Choroid plexus epithelial cell (primary cell): ENCODE results near the gene RCAN2.
"Not testable (repeated sequence)": the region's sequence is repeated elsewhere in the genome, so short reads cannot be mapped to it uniquely, and the experiment has no call there.

Experiments
- DNase-seq: peaks from one replicate; pipeline ENCODE4 v3.0.0-alpha.2; 2010; ENCODE audit warnings: low read depth
- H3K4me3 ChIP-seq: 2 replicates; pipeline ENCODE4 v1.5.1; 2011; ENCODE audit warnings: low read depth, mild to moderate bottlenecking, control low read depth, low read length, moderate library complexity
- TF ChIP-seq, protein P1 (sequence below): conservative IDR thresholded peaks from 2 replicates; pipeline ENCODE4 v1.5.1; 2011; ENCODE audit warnings: low read depth, mild to moderate bottlenecking, control low read depth, inconsistent platforms, low read length, moderate library complexity

RCAN2 gene

DNA sequence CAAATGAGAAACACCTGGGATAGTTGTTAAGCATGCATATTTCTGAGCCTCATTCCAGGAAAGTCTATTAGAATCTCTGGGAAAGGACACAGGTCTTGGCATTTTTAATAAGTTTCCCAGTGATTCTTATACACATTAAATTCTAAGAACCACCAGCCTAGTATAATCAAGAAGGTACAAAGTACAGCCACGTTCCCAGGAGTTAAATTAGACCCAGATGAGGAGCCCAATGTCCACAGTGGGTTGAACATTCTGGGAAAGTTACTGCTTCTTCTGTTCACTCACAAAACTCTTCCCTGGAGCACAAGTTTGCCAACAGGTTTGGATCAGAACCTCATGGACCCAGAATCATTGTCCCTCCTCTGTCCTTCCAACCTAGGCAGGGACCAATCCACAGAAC is 90.4 kb downstream of the RCAN2 start:
- TF ChIP-seq, protein P1, sequence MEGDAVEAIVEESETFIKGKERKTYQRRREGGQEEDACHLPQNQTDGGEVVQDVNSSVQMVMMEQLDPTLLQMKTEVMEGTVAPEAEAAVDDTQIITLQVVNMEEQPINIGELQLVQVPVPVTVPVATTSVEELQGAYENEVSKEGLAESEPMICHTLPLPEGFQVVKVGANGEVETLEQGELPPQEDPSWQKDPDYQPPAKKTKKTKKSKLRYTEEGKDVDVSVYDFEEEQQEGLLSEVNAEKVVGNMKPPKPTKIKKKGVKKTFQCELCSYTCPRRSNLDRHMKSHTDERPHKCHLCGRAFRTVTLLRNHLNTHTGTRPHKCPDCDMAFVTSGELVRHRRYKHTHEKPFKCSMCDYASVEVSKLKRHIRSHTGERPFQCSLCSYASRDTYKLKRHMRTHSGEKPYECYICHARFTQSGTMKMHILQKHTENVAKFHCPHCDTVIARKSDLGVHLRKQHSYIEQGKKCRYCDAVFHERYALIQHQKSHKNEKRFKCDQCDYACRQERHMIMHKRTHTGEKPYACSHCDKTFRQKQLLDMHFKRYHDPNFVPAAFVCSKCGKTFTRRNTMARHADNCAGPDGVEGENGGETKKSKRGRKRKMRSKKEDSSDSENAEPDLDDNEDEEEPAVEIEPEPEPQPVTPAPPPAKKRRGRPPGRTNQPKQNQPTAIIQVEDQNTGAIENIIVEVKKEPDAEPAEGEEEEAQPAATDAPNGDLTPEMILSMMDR = no peak
- no peak overlapping the region for H3K4me3 ChIP-seq
- DNase-seq = no peak

DNA sequence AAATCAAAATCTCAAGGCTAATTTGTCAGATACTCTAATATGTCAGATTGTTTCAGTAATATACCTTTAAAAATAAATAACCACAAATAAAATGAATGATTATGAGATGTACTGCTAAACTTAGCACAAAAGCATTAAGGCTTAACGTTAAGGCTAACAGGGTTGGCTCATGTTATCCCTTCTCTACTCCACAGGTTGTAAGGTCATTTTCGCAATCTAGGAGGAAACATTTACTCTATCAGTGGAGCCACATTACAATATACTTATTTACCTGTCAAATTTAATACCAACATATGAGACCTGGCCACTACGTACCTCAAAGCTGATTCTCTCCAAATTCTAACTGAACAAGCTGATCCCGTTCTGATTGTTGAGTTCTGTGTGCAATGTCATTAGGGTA is 95.7 kb downstream of the RCAN2 start:
- H3K4me3 ChIP-seq = no peak overlapping the region
- no peak for DNase-seq
- TF ChIP-seq, protein P1 = no peak

DNA sequence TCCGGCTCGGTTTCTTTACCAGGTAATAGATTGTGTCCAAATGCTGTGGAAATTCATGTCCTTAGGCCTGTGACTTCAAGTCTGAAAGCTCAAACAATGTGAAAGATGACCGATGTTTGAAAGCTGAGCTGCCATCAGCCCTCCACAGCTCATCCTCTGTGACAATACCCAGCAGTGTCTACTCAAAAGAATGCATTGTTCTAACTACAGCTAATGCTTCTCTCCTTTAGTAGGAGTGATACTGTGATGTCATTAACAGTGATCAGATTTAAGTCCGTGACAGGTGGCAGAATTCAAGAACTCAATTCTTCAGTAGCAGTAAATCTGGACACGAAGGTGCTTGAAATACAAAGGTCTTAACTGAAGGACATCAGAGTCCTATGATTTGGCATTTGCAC is 97.3 kb downstream of the RCAN2 start:
- no peak for DNase-seq
- TF ChIP-seq, protein P1 = no peak
- H3K4me3 ChIP-seq = no peak overlapping the region

DNA sequence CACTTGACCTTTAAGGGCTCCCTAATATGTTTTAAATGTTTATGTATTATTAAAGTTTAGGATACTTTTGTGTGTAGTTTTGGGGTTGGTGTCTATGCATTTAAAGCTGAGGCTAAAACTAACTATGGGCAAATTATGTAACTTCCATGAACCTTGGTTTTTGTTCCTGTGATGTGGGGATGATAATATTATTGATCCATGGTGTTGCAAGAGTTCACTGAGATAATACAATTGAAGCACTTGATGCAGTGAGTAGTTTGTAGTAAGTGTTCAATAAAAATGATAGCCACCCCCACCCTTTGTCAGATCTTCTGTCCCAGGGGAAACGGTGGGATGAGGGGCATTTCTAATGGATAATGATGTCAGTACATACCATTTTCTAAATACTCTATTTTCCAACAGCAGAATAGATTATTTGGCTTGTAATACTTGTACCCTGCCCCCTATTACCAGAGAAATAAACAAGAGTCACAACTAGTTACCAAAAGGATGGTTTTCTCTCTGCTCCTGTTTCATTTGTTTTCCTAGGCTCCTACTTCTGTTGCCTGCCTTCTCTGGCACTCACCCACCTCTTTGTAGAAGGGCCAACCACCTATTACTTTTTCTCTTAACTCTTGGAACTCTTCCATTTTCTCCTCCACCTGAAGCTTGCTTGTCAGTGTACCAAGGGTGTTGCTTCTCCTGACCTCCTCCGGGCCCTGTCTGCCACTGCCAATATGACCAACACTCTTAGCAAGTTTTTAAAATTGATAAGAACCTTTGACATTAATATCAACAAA is 97.9 kb downstream of the RCAN2 start:
- no peak overlapping the region for H3K4me3 ChIP-seq
- TF ChIP-seq, protein P1 = no peak
- DNase-seq = no peak

DNA sequence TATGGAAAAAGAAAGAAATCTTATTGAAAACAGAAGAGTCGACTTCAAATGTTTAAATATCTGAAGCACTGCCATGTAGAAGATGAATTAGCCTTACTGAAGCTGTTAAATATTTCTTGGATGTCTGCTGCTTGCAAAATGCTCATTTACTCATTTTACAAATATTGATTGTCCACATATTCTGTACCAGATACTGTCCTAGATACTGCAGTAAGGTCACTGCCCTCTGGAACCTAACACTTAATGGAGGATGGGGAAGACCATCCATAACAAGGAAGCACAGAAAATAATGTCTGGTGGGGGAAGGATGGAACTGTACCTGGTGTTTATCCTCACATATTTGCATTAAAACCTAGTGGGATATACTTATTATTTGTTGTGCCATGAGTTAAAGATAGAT is 99.0 kb downstream of the RCAN2 start:
- TF ChIP-seq, protein P1 = no peak
- DNase-seq = no peak
- H3K4me3 ChIP-seq = no peak overlapping the region

DNA sequence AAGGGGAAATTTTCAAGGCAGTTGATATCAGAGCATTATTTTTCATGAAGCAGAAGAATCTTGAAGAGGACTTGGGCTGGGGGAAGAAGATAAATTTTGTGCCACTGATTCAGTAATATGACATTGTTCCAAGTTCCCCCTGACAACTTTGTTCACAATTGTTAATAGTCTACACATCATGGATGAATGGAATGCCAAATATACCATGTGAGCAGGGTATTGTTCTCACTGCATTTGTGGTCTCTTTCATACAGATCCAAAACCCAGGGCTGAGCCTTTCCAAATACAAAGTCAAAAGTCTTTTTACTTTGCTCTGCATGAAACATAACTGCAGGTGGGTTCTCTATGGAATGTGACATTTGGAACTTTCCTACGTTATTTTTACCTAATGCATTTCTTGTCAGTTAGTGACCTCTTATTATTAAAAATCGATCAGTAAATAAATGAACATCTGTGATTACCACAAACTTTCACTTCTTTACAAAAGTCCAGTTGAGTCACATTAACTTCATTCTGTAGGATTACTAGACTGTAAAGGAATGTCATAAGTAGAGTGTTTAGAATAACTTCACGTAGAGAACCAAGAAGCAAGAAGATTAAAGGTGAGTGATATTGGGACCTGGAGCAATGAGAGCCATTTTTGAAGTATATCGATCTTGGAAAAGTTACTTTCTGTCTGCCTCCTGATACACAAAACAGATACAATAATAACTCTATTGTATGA is 100.9 kb downstream of the RCAN2 start:
- no peak for DNase-seq
- TF ChIP-seq, protein P1 = no peak
- H3K4me3 ChIP-seq = no peak overlapping the region

DNA sequence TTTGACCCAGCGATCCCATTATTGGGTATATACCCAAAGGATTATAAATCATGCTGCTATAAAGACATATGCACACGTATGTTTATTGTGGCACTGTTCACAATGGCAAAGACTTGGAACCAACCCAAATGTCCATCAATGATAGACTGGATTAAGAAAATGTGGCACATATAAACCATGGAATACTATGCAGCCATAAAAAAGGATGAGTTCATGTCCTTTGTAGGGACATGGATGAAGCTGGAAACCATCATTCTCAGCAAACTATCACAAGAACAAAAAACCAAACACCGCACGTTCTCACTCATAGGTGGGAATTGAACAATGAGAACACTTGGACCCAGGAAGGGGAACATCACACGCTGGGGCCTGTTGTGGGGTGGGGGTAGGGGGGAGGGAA is 103.5 kb downstream of the RCAN2 start:
- not testable (repeated sequence) for DNase-seq

More for the DNA sequence above, 103.5 kb downstream of the RCAN2 start:
- not testable (repeated sequence) for H3K4me3 ChIP-seq
